Suppressor macrophage treated with lipopolysaccharide for 1 hour (primary cell): Measurements from ENCODE around the gene ATP5PO.

Experiments used
- DNase-seq, 3 donors: peaks; one replicate each; pipeline ENCODE4 v3.0.0-alpha.2; 2020 to 2022

Gene ATP5PO

DNA sequence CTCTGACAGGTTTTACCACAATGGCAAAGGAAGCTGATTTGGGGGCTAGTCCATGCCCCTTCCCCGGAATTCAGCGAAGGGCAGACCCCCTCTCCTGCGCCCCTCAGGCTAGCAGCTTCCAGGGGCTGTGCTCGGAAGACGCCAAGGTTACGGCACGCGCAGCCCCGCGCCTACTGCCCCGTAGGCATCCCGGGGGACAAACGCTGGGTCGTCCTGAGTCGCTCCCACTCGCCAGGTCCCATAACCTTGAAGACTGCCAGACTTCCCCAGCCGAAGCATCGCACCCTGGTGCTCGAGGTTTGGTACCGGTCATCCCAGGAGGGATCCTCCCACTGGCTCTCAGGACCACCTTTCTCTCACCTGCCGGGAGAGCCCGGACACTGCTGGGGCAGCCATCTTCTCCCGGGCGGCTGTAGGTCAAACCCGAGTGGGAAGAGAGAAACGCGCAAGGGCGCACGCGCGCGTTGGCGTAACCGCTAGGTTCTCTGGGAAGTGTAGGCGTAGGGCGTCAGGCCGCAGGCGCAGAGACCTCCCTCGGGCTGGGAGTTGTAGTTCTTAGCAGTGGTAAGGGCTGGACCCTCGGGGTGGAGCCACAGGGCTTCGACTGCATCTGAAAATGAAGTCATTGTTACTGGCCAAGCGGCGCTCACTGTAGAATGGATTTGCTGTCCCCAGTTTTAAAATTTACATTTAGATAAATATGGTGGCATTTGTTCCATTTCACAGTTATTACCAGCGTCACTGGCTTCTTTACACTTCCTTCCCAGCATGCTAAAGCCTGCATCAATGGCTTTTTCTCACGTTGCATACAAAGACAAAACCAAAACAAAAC lies at the start of gene ATP5PO:
ATP5PO (minus strand) TSS at position 437 of the 832 bp plus-strand sequence; CDS start at position 396, 41 bp downstream.
- DNase-seq = peak; percentile 99

DNA sequence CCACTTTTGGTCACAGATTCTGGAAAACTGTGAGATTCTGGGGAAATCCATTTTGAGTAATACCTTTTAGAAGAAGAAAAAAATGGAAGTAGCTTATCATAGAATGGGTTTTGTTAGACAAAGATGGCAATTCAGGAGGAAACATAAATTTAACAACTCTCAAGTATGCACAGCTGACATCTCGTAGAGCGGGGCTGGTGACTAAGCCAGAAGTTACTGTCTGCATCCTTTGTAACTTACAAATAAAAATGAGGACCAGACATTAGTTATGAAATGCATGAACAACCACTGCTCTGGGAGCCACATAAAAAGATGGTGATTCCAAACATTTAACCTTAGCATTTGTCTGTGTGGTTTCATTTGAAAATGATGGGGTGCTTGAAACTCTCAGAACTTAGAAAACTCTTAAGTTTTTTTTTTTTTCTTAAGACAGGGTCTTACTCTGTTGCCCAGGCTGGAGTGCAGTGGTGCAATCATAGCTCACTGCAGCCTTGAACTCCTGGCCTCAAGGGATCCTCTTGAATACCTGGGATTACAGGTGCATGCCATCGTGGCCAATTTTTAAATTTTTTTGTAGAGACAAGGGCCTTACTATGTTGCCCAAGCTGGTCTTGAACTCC lies 49.2 kb upstream of the ATP5PO start:
- peak in 1 of 3 donors; percentile 20 for DNase-seq

- no peak for DNase-seq
Measured at GRCh38 chr21:33963848-33964555, 48.4 kb upstream of the ATP5PO start.

DNA sequence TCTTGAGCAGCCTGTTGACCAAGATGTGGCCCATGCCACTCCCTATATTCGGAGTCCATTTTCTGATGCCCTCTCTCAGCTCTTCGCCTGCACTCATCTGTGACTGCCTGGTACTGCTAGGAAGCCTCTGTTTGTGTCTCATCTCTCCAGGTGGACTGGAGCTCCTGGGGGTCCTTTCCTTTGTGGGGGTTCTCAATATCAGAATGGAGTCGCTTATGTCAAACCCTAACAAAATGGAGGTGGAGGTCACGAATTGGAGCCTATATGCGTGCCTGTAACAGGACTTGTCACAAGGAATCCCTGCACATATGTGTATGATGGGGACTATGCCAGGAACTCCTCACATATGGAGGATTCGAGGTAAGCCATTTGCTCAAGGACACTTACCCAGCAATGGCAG lies 46.7 kb upstream of the ATP5PO start:
- DNase-seq = no peak

- DNase-seq = no peak
Measured at GRCh38 chr21:33961061-33961460, 45.5 kb upstream of the ATP5PO start.

- no peak for DNase-seq
Measured at GRCh38 chr21:33959680-33960079, 44.1 kb upstream of the ATP5PO start.

DNA sequence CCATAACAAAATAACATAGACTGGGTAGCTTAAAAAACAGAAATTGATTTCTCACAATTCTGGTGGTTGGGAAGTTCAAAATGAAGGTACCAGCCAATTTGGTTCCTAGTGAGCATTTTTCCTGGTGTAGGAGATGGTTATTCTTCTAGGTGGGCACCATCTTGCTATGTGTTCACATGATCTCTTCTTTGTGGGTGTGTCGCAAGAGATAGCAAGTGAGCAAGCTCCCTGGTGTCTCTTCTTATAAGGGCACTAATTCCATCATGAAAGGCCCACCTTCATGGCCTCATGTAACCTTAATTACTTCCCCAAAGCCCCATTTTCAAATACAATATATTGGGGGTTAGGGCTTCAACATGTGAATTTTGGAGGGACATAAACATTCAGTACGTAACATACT lies 38.8 kb upstream of the ATP5PO start:
- no peak for DNase-seq

GRCh38 chr21:33951276-33952178 lies 35.9 kb upstream of the ATP5PO start:
- DNase-seq = peak; percentile 65 to 79 (median 70)

GRCh38 chr21:33950431-33951079 lies 35.0 kb upstream of the ATP5PO start:
- DNase-seq = no peak

DNA sequence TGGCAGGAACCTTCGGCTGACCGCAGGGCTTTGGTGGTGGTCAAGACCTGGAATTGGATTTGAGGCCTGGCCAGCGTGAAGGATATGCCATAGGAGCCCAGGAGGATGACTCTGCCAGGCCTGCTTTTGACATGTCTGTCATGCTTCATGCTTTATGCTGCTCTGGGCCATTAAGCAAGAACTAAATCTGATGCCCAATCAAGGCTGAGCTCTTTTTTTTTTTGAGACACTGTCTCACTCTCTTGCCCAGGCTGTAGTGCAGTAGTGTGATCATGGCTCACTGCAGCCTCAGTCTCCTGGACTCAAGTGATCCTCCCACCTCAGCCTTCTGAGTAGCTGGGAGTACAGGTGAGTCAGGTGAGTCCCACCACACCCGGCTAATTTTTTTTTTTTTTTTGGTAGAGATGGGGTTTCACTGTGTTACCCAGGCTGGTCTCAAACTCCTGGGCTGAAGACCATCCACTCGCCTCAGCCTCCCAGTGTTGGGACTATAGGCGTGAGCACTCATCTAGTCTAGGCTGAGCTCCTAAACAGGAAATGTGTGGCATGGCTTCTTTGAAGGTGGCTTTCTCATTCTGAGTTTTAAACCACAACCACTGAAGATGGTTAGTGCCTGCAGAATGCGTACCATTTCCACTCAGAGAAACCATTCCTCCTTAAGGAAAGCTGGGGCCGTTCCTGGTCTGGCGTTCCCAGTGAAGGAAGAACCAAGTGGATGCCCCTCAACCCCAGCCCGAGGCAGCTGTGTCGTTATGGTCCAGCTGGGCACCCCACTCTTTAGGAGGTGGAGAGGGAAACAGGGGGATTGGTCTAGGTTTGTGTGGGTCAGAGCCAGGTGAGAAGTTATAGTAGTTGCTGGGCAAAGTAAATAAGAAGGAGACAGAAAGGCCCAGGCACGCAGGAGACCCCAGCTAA lies 34.2 kb upstream of the ATP5PO start:
- peak in 1 of 3 donors; percentile 22 for DNase-seq

DNA sequence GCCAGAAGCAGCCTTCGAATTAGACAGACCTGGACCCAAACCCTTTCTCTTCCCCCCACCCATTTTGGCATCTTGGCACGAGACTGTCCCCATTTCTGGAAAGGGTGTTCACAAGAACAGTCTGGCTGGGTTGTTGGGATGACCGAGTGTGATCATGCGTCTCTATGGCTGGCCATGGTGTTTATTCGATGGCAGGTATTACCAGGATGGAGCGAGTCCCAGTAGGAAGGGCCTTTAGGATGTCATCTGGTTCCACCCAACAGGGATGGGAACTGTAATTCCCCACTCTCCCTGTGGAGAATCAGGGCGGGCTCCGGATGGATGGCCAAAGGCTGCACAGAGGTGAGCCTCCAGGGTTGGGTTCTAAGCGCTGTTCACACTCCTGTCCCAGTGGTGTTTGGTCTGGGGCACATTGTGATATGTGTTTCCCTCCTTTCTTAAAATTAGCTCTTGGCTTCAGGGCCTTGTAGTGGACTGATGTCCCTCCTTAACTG lies 33.4 kb upstream of the ATP5PO start:
- no peak for DNase-seq

DNA sequence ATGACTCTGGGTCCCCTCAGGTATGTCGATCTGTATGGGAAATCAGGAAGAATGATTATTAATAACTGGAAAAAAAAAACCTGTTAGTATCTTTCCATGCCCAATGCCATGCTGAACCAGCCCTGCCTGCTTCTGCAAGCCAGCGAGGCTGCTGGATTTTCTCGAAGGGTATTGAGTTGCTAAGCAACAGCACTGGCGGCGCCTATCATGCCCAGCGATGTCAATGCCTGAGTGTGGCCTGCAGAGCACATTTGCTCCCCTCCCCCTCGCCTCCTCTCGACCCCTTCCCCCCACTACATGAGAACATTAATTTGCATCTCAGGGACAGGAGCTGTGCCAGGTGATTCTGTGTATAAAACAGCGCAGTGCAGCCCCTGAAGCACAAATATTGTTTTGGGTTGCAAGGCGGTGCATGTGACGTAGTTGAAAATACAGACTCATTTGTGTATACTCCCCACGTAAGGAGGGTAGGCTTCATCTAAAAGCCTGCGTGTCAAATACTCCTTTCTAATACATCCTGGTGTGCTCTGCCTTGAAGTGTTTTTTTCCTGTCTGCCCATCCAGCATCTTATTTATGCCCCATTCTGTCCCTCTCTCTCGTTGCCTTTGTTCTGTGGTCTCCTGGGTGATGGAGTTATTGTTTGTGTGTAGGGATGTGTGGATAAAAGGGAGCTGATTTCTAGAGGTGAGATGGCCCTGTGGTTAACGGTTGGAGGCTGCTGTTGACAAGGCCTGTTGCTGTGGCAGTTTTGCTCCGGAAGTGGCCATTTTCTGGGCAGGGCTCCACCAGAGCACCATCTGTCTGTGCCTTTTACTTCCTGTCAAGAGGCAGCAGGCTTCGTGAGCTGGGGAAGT lies 32.7 kb upstream of the ATP5PO start:
- peak in 1 of 3 donors; percentile 50 for DNase-seq

DNA sequence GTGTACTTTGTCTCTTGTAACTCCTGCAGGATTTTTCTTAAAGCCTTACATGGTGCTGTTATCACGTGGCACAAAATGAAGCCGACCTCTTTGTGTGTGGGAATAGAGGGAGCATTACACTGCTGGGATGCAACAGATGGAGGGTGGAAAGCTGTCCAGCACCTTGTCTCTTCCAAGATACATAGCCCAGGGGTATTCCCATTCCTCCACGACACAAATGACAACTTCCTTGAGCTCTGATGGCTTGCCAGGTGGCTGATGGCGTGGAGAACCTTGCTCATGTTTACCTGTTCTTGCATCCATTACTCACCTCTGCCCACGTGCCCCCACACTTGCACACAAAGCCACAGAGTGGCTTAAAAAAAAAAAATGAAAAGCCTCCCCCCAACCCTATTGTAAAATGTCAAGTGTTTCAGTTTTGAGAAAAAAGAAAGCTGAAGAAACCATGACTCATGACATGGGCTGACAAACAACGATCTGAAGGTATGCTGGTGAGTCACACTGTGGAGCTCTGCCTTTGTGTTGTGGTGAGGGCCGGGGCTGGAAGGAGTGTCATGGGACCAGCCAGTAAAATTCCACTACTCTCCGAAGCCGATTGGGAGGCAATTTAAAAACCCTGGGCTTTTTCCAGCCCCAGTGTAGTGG lies 32.0 kb upstream of the ATP5PO start:
- DNase-seq = peak; percentile 93 to 96 (median 96)

DNA sequence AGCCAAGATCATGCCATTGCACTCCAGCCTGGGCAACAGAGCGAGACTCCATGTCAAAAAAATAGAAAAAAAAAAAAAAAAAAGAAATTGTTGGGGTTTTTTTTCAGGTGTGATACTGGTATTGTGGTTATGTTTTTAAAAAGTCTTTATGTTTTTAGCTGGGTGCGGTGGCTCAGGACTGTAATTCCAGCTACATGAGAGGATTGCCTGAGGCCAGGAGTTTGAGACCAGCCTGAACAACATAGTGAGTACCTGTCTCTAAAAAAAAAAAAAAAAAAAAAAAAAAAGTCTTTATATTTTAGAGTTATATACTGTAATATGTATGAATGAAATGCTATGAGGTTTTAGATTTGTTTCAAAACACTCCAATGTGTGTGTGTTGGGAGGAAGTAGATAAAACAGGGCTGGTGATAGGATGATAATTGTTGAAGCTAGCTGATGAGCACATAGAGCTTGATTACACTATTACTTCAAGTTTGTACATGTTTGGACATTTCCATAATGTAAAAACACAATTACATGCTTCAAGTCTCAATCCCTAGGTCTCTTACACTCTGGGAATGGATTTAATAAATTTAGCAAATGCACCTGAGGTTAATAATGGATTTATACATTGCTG lies 30.2 kb upstream of the ATP5PO start:
- DNase-seq = peak in 1 of 3 donors; percentile 46

DNA sequence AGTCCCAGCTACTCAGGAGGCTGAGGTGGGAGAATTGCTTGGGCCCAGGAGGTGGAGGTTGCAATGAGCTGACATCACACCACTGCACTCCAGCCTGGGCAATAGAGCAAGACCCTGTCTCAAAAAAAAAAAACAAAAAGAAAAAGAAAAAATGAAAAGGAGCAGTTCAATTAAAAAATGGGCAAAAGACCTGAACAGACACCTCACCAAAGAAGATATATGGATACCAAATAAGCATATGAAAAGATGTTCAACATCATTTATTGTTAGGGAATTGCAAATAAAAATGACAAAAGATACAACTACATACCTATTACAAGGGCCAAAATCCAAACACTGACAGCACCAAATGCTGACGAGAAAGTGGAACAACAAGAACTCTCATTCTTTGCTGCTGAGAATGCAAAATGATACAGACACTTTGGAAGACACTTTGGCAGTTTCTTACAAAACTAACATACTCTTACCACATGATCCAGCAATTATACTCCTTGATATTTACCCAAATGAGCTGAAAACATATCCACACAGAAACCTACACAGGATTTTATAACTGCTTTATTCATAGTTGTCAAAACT lies 28.7 kb upstream of the ATP5PO start:
- DNase-seq = no peak

GRCh38 chr21:33943293-33943692 lies 27.7 kb upstream of the ATP5PO start:
- no peak for DNase-seq

GRCh38 chr21:33942426-33942825 lies 26.8 kb upstream of the ATP5PO start:
- DNase-seq = no peak

- DNase-seq = peak in 1 of 3 donors; percentile 58
Measured at GRCh38 chr21:33940881-33941245, 25.3 kb upstream of the ATP5PO start.
